HG03103 (cell line): ENCODE results near the gene PLET1.

Source experiments
- ATAC-seq: cut with Tn5 transposase; IDR thresholded peaks from one replicate; pipeline ENCODE4 v1.9.1; 2021; ENCODE audit warnings: low read depth; ENCODE audit not compliant: unreplicated experiment

Gene PLET1

GRCh38 chr11:112260490-112260889, at the start of gene PLET1:
Gene PLET1 (minus strand): TSS chr11:112260860. CDS start chr11:112260589, 271 bp downstream.
- no peak for ATAC-seq

GRCh38 chr11:112310419-112310818, 49.8 kb upstream of the PLET1 start:
- no peak for ATAC-seq

- ATAC-seq: no peak
Observed at GRCh38 chr11:112308651-112309050, 48.0 kb upstream of the PLET1 start.

GRCh38 chr11:112307616-112308015, 47.0 kb upstream of the PLET1 start:
- ATAC-seq: no peak

GRCh38 chr11:112306230-112306629, 45.6 kb upstream of the PLET1 start:
- no peak for ATAC-seq

- ATAC-seq: no peak
Observed at GRCh38 chr11:112304914-112305313, 44.3 kb upstream of the PLET1 start.

GRCh38 chr11:112303616-112304015, 43.0 kb upstream of the PLET1 start:
- ATAC-seq: no peak

- ATAC-seq: no peak
Observed at GRCh38 chr11:112302226-112302868, 41.7 kb upstream of the PLET1 start.

GRCh38 chr11:112300094-112300786, 39.6 kb upstream of the PLET1 start:
- ATAC-seq: no peak

- no peak for ATAC-seq
Observed at GRCh38 chr11:112298535-112298934, 37.9 kb upstream of the PLET1 start.

- ATAC-seq: no peak
Observed at GRCh38 chr11:112297248-112297866, 36.7 kb upstream of the PLET1 start.

GRCh38 chr11:112296044-112296443, 35.4 kb upstream of the PLET1 start:
- ATAC-seq: no peak

GRCh38 chr11:112294688-112295340, 34.2 kb upstream of the PLET1 start:
- no peak for ATAC-seq

- ATAC-seq: no peak
Observed at GRCh38 chr11:112293614-112294013, 33.0 kb upstream of the PLET1 start.

- no peak for ATAC-seq
Observed at GRCh38 chr11:112292785-112293407, 32.2 kb upstream of the PLET1 start.

- no peak for ATAC-seq
Observed at GRCh38 chr11:112292188-112292587, 31.5 kb upstream of the PLET1 start.

GRCh38 chr11:112291191-112291590, 30.5 kb upstream of the PLET1 start:
- ATAC-seq: no peak

GRCh38 chr11:112290493-112290850, 29.8 kb upstream of the PLET1 start:
- no peak for ATAC-seq

- ATAC-seq: peak; percentile 91
Observed at GRCh38 chr11:112289588-112290492, 29.2 kb upstream of the PLET1 start.

- ATAC-seq: no peak
Observed at GRCh38 chr11:112288021-112288420, 27.4 kb upstream of the PLET1 start.
